ENCODE results near the gene RFX3. TPM values are rescaled to one million over a fixed set of nuclear protein-coding genes. Genes with fewer than 3 reads are reported as not detected.

The RFX3 gene
- 1.6 and 2.3 TPM in 2 replicates for total RNA-seq

DNA sequence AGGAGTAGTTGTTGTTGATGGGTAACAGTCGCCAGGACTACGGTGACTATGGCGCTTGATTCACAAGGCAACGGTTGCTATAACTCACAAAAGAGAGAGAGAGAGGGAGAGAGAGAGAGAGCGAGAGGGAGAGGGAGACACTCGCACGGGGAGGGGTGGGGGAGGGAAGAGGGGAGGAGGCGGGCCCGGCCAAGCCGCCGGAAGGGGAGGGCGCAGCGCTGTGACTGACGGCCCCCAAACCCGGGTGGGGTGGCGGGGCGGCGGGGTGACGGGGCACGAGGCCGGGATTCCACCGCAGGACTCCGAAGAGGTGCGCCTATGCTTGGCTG, at the start of gene RFX3:
TSS of gene RFX3 (minus strand) at position 166 of the 329 bp plus-strand sequence. CDS start 130,413 bp downstream, outside the sequence.
- DNase-seq (ENCODE audit: low read depth), result peak; percentile 78
- H3K4me3 ChIP-seq (ENCODE audit: low read depth, low read length), result peak within 1 kb of the TSS; percentile 73
- TF ChIP-seq, protein P1, sequence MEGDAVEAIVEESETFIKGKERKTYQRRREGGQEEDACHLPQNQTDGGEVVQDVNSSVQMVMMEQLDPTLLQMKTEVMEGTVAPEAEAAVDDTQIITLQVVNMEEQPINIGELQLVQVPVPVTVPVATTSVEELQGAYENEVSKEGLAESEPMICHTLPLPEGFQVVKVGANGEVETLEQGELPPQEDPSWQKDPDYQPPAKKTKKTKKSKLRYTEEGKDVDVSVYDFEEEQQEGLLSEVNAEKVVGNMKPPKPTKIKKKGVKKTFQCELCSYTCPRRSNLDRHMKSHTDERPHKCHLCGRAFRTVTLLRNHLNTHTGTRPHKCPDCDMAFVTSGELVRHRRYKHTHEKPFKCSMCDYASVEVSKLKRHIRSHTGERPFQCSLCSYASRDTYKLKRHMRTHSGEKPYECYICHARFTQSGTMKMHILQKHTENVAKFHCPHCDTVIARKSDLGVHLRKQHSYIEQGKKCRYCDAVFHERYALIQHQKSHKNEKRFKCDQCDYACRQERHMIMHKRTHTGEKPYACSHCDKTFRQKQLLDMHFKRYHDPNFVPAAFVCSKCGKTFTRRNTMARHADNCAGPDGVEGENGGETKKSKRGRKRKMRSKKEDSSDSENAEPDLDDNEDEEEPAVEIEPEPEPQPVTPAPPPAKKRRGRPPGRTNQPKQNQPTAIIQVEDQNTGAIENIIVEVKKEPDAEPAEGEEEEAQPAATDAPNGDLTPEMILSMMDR (conservative IDR thresholded peaks at IDR 0.05; ENCODE audit: low read depth, low read length), result no peak

DNA sequence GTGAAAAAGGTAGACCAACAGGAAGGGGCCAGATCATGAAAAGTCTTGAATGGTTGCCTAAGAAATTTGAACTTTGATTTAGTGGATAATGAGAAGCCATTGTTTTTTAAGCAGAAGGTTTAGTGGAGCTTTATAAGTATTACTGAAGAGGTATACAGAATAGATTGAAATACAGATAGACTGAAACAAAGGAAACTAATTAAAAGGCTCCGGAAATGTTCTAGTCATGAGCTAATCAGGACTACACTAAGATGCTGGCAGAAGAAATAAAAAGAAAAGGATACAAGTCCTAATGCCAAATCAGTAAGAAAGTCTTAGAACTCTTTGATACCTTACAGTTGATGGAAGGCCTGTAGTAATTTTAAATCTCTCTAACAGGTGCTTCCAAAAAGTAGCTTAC, 45.7 kb upstream of the RFX3 start:
- TF ChIP-seq, protein P1 (conservative IDR thresholded peaks at IDR 0.05; ENCODE audit: low read depth, low read length), result no peak
- no peak for DNase-seq (ENCODE audit: low read depth)
- no peak overlapping the region for H3K4me3 ChIP-seq (ENCODE audit: low read depth, low read length)

DNA sequence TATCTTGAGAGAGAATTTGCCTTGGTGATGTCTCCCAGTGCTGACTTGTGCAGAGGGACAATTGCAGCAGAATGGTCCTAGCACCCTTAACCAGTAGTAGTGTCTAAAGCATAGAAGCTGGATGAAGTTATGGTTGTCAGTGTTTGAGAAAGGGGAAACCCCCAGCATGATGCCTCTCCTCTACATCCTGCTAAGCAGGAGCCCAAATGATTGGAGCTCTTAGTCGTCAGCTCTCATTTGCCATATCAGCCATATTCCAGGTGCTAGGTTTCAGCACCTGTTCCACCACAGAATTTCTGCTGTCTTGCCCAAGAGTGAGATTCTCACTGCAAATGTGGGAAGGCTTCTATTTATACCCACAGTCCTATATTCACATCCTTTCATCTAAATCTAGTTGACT, 43.7 kb upstream of the RFX3 start:
- H3K4me3 ChIP-seq (ENCODE audit: low read depth, low read length), result no peak overlapping the region
- TF ChIP-seq, protein P1 (conservative IDR thresholded peaks at IDR 0.05; ENCODE audit: low read depth, low read length), result no peak
- no peak for DNase-seq (ENCODE audit: low read depth)

DNA sequence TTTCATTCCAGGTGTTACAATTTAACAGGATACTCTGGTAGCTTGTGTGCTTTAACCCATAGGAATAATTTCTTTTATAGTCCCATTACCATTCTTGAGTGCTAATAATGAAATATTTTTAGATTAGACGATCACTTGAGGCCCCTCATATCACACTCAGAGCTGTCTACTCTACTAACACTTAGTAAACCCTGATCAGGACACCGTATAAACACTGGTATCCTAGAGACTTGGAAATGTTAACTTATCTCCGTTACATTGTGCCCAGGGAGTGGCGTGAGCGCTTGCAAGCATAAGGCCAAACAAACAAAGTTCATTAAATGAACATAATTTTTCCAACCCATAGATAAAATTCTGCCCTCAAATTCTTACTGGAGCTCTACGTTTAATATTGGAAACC, 42.2 kb upstream of the RFX3 start:
- H3K4me3 ChIP-seq (ENCODE audit: low read depth, low read length), result no peak overlapping the region
- TF ChIP-seq, protein P1 (conservative IDR thresholded peaks at IDR 0.05; ENCODE audit: low read depth, low read length), result no peak
- DNase-seq (ENCODE audit: low read depth), result no peak

DNA sequence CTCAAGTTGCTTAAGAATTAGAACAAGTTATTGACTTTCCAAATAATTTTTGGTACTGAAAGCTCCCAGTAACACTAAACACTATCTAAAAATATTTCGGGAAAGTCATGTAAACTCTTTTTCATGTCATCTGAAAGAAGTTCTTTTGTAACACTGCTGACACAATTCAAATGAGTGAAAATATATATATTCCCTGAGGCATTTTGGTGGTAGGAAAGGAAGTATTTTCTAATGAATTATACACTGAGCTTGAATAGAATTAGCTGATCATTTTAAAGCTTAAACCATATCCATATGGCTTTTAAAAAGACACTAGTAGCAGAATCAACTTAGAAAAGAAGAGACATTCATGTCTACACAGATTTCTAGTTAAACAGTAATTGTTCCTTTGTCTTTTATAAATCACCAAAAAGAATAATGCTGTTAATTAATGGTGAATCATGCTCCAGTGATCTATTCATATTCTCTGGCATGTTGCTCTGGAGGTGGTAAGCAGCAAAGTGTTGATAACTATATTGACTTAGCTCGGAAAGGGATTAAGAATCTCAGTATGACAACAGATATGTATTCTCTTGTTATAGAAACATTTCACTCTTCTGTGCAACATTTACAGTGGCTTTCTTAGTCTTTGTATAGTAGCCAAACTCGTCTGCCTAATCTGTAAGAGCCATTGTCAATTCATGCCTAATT, 27.4 kb upstream of the RFX3 start:
- no peak overlapping the region for H3K4me3 ChIP-seq (ENCODE audit: low read depth, low read length)
- TF ChIP-seq, protein P1 (conservative IDR thresholded peaks at IDR 0.05; ENCODE audit: low read depth, low read length), result no peak
- no peak for DNase-seq (ENCODE audit: low read depth)

DNA sequence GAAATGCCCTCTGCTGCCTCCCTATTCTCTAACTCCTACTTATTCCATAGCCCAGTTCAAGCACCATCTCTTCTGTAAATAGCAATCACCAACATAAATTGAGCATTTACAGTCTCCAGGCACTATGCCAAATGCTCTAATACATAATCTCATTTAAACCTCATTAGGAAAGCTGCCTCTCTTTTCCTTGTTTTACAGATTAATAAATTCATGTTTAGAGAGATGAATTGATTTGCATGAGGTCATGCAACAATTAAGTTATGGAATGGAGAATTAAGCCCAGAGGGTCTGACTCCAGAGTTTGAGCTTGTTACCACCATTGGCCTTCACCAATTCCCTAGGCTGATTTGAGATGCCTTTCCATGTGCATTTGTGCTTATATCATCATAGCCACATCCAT, 23.4 kb upstream of the RFX3 start:
- no peak overlapping the region for H3K4me3 ChIP-seq (ENCODE audit: low read depth, low read length)
- no peak for DNase-seq (ENCODE audit: low read depth)
- TF ChIP-seq, protein P1 (conservative IDR thresholded peaks at IDR 0.05; ENCODE audit: low read depth, low read length), result no peak

DNA sequence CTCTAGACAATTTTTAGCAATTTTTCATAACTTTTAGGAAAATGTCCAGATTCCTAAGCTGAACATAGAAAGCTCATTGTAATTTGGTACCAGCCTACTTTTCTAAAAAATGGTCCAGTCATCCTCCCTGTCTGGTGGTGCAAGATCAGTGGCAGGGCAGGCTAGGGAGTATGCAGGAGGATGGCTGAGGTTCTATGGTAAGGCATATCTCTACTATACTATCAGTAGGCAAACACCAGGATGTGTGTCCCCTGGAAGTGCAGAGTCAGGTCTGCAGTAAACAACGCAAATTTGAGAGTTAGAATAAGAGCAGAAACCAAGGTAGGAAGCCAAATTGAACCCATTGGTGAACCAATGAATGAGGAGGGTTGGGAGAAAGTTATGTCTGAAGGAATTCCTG, 22.8 kb upstream of the RFX3 start:
- TF ChIP-seq, protein P1 (conservative IDR thresholded peaks at IDR 0.05; ENCODE audit: low read depth, low read length), result no peak
- no peak overlapping the region for H3K4me3 ChIP-seq (ENCODE audit: low read depth, low read length)
- no peak for DNase-seq (ENCODE audit: low read depth)
